GM18520 (cell line): ENCODE results near the gene KCNK7.

Experiments
- ATAC-seq: cut with Tn5 transposase; IDR thresholded peaks from one replicate; pipeline ENCODE4 v1.9.1; 2021; ENCODE audit not compliant: unreplicated experiment

Gene KCNK7

DNA sequence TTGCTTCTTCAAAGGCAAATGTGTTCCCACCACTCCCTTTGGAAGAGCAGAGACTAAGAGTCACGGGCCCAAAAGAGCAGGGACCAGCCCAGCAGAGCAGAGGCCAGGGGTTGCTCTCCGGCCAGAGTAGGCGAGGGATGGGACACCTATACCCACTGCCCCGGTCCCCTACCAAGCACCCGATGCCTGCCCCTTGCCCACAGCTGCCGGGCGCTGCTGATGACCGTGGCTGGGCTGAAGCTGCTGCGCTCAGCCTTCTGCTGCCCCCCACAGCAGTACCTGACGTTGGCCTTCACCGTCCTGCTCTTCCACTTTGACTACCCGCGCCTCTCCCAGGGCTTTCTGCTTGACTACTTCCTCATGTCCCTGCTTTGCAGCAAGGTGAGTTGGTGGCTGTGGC, 31.6 kb upstream of the KCNK7 start:
- ATAC-seq: no peak

DNA sequence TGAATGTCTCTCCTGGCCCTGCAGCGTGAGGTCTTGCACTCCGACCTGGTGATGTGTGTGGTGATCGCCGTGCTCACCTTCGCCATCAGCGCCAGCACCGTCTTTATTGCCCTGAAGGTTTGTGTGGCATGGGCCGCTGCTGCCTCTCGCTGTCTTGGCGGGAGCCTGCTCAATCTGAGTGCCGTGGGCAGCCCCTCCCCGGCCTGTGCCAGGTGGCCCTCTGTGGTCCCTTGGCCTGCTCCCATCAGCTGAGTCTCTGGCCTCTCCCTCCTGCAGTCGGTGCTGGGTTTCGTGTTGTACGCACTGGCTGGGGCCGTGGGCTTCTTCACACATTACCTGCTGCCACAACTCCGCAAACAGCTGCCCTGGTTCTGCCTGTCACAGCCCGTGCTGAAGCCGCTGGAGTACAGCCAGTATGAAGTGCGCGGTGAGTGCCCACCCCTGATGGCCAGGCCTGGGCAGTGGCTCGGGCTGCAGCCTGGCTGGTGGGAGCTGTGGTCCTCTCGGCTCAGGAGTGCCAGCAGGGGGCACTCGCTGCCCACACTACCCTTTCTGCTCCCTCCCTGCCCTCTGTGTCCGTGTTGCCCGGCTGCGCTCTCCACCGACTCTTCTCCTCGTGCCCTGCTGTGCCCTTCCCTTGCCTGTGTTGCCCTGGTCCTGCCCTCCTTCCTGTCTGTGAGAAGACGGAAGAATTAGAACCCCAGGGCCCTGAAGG, 30.2 kb upstream of the KCNK7 start:
- no peak for ATAC-seq

DNA sequence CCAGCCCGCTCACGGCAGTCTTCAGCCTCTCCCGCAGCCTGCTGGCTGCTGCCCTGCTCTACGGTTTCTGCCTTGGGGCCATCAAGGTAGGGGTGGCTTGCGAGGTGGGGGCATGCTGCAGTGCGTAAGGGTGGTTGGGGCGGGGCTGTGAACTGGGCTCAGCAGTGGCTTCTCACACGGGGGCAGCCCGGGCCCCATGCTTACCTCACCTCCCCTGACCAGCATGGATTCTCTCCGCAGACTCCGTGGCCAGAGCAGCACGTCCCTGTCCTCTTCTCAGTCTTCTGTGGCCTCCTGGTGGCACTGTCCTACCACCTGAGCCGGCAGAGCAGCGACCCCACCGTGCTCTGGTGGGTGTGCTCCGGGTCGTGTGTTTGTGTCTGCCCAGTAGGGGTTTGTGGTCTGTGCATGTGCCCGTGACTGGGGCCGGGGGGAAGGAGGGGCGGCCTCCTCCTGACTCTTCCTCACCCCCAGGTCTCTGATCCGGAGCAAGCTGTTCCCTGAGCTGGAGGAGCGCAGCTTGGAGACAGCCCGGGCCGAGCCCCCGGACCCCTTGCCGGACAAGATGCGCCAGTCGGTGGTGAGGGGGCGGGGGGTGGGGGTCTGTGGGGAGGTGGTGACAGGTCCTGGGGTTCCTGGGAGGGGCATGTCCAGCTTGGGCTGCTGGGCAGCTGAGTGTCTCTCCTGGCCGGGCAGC, 29.5 kb upstream of the KCNK7 start:
- no peak for ATAC-seq

DNA sequence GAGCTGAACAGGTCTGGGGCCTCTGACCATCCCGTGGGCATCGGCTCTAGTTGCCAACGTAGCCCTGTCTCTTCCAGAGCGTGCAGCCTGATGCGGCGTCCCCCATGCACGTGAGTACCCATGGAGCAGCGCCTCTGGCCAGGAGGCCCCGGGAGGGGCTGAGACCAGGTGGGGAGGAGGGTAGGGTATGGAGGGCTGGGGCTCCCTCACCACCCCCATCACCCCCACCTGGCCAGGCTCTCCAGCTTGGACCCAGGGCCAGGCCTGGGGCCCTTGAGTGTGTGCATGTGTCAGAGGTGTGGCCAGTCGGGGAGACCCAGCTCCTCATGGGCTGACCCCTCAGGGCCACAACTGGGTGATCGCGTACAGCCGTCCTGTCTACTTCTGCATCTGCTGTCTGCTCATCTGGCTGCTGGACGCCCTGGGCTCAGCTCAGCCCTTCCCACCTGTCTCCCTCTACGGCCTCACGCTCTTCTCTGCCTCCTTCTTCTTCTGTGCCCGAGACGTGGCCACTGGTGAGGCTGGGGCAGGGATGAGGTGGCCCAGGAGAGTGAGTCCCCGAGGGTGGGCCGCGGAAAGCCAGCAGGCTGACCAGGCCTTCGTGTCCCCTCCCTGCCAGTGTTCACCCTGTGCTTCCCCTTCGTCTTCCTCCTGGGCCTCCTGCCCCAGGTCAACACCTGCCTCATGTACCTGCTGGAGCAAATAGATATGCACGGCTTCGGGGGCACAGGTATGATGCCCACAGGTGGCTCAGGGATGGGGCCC, 28.4 kb upstream of the KCNK7 start:
- no peak for ATAC-seq

DNA sequence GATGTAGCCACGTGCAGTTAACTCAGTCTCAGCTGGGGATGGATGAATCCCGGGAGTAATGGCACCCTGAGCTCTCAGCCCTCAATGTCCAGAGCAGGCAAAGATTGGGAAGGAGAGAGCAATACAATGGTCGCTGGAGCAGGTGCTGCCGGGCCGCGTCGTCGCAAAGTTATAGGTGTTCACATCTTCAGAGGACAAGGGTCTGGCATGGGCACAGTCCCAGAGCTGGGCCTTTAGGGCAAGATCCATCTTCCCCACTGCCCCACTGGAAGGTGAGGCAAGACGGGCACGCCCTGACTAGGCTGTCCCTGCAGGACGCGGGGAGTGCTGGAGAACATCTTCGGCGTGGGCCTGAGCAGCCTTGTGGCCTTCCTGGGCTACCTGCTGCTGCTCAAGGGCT, 27.6 kb upstream of the KCNK7 start:
- no peak for ATAC-seq

DNA sequence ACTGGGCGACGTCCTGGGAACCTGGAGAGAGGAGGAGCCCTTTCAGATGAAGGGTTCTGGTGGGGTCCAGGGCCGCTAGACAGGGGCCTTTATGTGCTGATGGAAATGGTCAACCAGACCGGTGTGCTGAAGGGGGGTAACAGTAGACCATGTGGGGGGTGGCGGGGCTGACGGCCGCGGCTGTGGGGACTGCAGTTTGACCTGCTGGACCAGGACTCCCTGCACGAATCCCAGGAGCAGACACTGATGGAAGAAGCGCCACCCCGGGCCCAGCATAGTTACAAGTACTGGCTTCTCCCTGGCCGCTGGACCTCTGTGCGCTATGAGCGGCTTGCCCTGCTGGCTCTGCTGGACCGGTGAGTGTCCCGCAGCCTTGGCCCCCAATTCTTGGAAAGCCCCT, 26.4 kb upstream of the KCNK7 start:
- no peak for ATAC-seq

DNA sequence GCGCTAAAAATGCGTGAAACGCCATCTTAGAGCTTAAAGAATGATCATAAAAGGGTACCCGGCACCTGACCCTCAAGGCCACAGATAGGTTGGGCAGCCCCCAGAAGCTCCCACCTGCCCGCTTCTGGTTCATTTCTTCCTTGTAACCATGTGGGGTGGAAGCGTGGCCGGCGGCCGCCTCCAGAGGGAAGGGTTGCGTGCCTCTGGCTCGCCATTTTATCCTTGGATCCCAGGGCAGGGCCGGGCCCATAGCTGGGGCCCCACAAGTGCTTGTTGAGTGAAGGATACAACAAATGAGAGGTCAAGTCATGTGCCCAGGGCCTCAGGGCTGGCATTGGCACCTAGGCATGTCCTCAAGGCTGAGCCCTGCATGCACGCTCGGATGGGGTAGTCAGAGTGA, 25.9 kb upstream of the KCNK7 start:
- ATAC-seq: no peak

DNA sequence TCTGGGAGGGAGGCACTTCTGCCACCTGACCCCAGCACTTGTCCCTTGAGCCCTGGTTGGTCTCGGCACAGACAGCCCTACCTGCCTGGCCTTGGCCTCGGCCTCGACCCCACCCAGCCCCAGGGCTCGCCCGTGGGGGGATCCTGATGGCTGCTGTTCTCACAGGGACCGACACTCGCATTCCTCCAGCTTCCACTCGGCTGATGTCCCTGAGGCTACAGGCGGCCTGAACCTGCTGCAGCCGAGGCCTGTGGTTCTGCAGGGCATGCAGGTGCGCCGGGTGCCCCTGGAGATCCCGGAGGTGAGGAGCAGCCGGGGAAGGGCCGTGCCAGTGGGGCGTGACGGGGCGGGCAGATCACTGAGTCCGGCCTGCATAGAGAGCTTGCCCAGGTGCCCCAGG, 25.1 kb upstream of the KCNK7 start:
- no peak for ATAC-seq

DNA sequence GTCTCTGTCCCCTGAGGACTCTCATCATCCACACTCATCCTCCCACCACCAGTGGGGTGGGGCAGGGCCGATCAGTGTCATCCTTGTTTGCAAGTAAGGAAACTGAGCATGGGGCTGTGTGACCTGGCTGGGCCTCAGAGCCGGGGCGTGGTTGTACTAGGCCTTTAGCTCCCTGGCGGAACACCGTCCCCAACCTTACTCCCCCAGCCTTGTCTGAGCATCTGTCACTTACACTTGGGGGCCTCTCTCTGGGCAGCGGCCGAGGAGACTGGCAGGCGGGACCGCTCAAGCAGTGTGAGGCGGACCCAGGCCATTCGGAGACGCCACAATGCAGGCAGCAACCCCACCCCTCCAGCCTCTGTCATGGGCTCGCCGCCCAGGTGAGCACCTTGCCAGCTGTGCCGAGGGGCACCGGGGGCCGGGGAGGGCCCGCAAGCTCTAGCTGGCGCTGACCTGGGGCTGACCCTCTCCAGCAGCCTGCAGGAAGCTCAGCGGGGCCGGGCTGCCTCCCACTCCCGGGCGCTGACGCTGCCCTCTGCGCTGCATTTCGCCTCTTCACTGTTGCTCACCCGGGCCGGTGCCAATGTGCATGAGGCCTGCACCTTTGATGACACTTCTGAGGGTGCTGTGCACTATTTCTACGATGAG, 23.8 kb upstream of the KCNK7 start:
- no peak for ATAC-seq

DNA sequence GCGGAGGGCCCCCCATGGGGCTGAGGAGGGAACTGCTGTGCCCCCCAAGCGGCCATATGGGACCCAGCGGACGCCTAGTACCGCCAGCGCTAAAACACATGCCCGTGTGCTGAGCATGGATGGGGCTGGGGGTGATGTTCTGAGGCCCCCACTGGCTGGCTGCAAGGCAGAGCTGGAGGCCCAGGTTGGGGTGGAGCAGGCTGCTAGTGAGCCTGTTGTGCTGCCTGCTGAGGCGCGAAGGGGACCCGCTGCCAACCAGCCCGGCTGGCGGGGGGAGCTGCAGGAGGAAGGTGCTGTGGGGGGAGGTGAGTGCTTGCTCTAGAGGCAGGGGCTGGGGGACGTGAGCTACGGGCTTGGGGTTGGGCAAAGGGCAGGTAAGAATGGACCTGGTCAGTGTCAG, 23.2 kb upstream of the KCNK7 start:
- no peak for ATAC-seq

DNA sequence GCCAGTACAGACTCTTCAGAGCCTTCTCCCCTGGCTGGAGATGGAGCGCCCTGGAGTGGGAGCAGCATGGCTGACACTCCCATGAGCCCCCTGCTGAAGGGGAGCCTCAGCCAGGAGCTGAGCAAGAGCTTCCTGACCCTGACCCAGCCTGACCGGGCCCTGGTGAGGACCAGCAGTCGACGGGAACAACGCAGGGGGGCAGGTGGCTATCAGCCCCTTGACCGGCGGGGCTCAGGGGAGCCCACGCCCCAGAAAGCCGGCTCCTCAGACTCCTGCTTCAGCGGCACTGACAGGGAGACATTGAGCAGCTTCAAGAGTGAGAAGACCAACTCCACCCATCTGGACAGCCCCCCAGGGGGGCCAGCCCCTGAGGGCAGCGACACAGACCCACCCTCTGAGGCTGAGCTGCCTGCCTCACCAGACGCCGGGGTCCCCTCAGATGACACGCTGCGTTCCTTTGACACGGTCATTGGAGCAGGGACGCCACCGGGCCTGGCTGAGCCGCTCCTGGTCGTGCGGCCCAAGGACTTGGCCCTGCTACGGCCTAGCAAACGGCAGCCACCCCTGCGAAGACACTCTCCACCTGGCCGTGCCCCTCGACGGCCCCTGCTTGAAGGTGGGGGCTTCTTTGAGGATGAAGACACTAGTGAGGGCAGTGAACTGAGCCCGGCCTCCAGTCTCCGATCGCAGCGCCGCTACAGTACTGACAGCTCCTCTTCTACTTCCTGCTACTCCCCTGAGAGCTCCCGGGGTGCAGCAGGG, 22.6 kb upstream of the KCNK7 start:
- no peak for ATAC-seq

DNA sequence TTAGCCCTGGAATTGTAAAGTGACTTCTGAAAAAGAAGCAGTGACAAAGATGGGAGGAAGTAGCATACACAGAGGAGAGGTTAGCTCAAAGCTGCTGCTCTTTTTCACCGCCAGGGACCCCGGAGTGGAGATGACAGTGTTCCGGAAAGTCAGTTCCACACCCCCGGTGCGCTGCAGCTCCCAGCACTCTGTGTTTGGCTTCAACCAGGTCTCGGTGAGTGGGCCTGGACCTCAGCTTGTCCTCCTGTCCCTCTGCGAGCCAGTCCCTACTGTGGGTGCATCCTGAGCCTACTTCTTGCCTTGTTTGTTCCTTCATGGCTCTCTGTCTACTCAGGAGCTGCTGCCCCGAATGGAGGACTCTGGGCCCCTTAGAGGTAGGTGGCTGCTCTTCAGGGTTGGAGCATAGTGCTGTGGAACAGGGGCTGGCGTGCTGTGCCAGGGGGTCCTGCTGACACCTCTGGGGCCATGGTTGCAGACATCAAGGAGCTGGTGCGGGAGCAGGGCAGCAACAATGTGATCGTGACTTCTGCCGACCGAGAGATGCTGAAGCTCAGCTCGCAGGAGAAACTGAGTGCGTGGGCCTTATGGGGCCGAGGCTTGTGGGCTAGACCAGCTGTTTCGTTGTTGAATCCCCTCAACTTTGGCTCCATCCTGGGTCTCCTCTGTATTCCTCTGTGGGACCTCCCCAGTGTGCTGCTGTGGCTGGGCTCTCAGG, 21.7 kb upstream of the KCNK7 start:
- no peak for ATAC-seq

DNA sequence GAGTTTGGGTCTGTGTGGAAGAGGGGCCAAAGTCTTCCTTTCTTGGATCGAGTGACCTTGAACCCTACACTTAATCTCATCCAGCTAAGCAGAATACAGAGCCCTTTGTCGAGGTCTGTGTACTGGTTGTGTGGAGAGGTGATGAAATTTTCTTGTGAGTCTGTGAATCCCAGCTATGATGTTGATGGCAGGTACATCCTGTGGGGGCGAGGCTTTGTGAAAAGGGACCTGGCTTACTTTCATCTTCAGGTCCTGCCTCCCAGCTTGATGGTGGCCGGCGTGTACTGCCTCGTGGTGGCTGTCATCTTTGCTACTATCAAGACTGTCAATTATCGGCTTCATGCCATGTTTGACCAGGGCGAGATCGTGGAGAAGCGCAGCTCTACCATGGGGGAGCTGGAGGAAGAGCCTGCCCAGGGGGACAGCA, 21.0 kb upstream of the KCNK7 start:
- no peak for ATAC-seq

DNA sequence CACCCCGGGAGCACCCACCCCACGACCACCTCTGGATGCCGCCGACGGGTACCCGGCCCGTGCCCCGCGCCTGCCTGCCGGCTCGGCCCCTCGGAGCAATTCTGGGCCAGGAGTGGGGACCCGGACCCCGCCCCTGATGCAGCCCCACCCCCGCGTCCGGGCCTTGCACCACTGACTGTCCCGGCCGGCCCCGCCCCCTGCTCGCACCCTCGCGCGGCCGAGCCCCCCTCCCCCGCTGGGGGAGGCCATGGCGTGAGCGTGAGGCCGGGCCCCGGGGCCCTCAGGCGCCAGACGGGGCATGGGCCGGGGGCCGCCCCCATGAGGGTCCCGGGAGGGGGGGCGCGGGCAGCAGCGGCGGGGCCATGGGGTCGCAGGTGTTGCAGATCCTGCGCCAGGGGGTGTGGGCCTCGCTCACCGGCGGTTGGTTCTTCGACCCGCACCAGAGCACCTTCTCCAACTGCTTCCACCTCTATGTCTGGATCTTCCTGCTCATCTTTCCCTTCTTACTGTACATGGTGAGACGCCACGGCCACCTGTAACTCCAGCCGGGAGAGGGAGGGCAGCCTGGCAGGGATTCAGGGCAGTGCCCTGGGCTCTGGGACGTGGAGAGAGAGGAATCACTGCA, 20.5 kb upstream of the KCNK7 start:
- no peak for ATAC-seq

DNA sequence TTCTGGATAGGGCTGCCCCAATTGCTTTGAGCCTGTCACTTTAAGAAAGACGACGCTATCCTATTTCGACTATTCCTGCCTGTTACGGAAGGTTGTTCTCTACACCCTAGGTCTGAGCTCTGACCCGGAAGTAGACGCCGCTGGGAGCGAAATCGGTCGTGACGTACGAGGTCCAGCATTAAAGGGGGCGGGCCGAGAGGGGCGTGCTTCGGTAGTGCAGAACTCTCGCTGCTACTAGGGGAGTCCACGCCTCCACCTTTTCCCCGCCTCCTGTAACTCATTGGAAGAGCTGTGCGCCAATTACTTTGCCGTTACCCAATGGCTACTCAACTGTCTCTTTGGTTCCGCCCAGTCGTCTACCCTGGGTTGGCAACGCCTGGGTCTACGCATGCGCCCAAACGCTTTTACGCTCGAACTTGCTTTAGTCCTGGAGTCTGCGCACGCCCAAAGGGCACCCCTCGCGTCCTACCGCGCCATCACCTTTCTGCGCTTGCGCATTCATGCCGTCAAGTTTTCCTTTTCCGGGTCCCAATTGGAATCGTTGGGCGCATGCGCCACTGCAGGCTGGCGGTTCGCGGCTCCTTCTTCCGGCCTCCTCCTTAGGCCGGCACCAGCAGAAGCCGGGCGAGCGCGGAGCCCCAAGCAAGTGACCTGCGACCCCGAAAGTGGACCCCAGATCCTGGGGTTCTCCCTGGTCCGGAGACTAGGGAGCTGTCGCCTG, 19.8 kb upstream of the KCNK7 start, which contains the start of gene PCNX3:
PCNX3 (plus strand) TSS at position 548 of the 721 bp plus-strand sequence. CDS start 536 bp downstream, outside the sequence.
- peak; percentile 80 for ATAC-seq

DNA sequence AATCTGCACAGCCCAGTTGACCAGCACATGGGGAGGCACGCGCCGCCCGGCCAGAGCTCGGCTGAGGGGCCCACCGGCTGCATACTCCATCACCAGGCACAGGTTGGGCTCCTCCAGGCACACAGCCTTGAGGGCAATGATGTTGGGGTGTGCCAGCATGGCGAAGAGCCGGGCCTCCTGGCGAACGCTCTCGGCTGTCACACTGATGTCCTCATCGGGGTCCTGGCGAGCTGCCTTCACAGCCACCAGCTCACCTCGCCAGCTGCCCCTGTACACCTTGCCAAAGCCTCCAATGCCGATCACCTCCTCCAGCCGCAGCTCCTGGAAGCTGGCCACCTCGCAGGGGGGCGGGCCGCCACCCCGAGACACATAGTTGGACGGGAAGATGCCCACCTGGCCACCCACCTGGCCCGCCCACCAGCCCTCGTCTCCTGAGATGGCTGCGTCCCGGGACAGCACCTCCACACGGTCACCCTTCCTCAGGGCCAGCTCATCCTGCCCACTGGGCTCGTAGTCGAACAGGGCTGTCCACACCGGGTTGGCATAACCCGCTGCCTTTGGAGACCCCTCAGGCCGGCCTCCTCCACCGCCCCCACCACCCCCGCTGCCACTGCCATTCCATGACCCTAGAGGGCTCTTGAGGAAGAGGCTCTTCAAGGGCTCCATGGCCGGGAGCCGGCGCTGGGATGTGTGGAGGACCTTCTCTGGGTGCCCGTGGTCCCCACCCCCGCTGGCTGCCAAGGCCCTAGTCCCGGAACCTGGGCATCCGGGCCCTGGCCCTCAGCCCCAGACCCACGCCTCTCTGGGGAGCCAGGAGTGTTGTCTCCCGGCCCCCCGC, 17.7 kb upstream of the KCNK7 start:
- no peak for ATAC-seq

DNA sequence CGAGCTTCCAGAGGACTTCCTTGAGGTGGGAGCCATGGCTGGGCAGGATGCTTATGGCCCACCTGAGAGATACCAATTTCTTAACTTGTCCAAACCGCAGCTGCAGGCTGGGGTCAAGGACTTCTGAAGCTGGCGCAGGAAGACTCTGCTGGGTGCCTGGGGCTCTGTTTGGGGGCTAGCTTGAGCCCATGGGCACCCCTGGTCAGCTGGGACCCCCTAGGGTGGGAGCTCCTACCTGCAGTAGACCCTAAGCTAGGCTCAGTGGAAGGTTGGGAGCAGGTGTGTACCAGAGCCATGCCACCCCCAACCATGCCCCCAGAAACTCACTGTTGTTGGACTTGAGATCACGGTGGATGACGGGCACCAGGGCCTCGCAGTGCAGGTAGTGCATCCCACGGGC, 17.1 kb upstream of the KCNK7 start:
- no peak for ATAC-seq
